Measurements from ENCODE around the gene DUSP23. TPM values are rescaled to one million over a fixed set of nuclear protein-coding genes. Genes with fewer than 3 reads are reported as not detected.

Gene DUSP23
- 10 to 100 TPM; 11.0 to 20.5 (median 12.2) TPM for polyA plus RNA-seq (ENCODE audit: insufficient read depth in 1 of 5, insufficient read length in 5 of 5, low replicate concordance in 1 of 5)
- long read RNA-seq, donor 1, transcript DUSP23-201 (2 exons, 756 nt): minor isoform, 10 of 32 reads
- long read RNA-seq, donor 1, transcript DUSP23-202 (3 exons, 694 nt): major isoform, 12 of 32 reads
- long read RNA-seq, donor 1, partial matches to known transcripts: 9 of 32 reads
- long read RNA-seq, donor 1, other reads (novel, unspliced or antisense): 0 of 32 reads
- long read RNA-seq, donor 2, transcript DUSP23-202 (3 exons, 694 nt): major isoform, 5 of 9 reads
- long read RNA-seq, donor 2, partial matches to known transcripts: 0 of 9 reads
- long read RNA-seq, donor 2, other reads (novel, unspliced or antisense): 0 of 9 reads
- long read RNA-seq, donor 3, transcript DUSP23-202 (3 exons, 694 nt): minor isoform, 7 of 18 reads
- long read RNA-seq, donor 3, transcript DUSP23-201 (2 exons, 756 nt): major isoform, 11 of 18 reads
- long read RNA-seq, donor 3, partial matches to known transcripts: 0 of 18 reads
- long read RNA-seq, donor 3, other reads (novel, unspliced or antisense): 0 of 18 reads
- long read RNA-seq, donor 4, transcript DUSP23-201 (2 exons, 756 nt): major isoform, 6 of 10 reads
- long read RNA-seq, donor 4, partial matches to known transcripts: 0 of 10 reads
- long read RNA-seq, donor 4, other reads (novel, unspliced or antisense): 0 of 10 reads
- long read RNA-seq, donor 5, transcript DUSP23-202 (3 exons, 694 nt): minor isoform, 9 of 24 reads
- long read RNA-seq, donor 5, transcript DUSP23-201 (2 exons, 756 nt): major isoform, 14 of 24 reads
- long read RNA-seq, donor 5, partial matches to known transcripts: 0 of 24 reads
- long read RNA-seq, donor 5, other reads (novel, unspliced or antisense): 0 of 24 reads
- long read RNA-seq, donor 6, transcript DUSP23-201 (2 exons, 756 nt): major isoform, 10 of 20 reads
- long read RNA-seq, donor 6, transcript DUSP23-202 (3 exons, 694 nt): major isoform, 10 of 20 reads
- long read RNA-seq, donor 6, partial matches to known transcripts: 0 of 20 reads
- long read RNA-seq, donor 6, other reads (novel, unspliced or antisense): 0 of 20 reads
- long read RNA-seq, donor 7, transcript DUSP23-202 (3 exons, 694 nt): major isoform, 8 of 15 reads
- long read RNA-seq, donor 7, transcript DUSP23-201 (2 exons, 756 nt): minor isoform, 5 of 15 reads
- long read RNA-seq, donor 7, partial matches to known transcripts: 0 of 15 reads
- long read RNA-seq, donor 7, other reads (novel, unspliced or antisense): 0 of 15 reads
- long read RNA-seq, donor 8, transcript DUSP23-202 (3 exons, 694 nt): major isoform, 9 of 16 reads
- long read RNA-seq, donor 8, transcript DUSP23-201 (2 exons, 756 nt): minor isoform, 7 of 16 reads
- long read RNA-seq, donor 8, partial matches to known transcripts: 0 of 16 reads
- long read RNA-seq, donor 8, other reads (novel, unspliced or antisense): 0 of 16 reads

- peak; percentile 96 to 98 for DNase-seq
Observed at GRCh38 chr1:159780583-159781582, at the start of gene DUSP23. DUSP23 (plus strand) TSS chr1:159780962; CDS start chr1:159781101, 139 bp downstream.

GRCh38 chr1:159737238-159737916 is 43.4 kb upstream of the DUSP23 start:
- no peak for DNase-seq

- no peak for DNase-seq
Observed at GRCh38 chr1:159743651-159744410, 36.9 kb upstream of the DUSP23 start.

- DNase-seq: no peak
Observed at GRCh38 chr1:159746666-159747065, 34.1 kb upstream of the DUSP23 start.

- DNase-seq: no peak
Observed at GRCh38 chr1:159748370-159748769, 32.4 kb upstream of the DUSP23 start.

- no peak for DNase-seq
Observed at GRCh38 chr1:159749630-159750029, 31.1 kb upstream of the DUSP23 start.

- no peak for DNase-seq
Observed at GRCh38 chr1:159750621-159751020, 30.1 kb upstream of the DUSP23 start.

GRCh38 chr1:159751031-159751430 is 29.7 kb upstream of the DUSP23 start:
- DNase-seq: no peak

GRCh38 chr1:159752135-159752580 is 28.6 kb upstream of the DUSP23 start:
- DNase-seq: peak; percentile 2 to 6

- DNase-seq: no peak
Observed at GRCh38 chr1:159753386-159753785, 27.4 kb upstream of the DUSP23 start.

- DNase-seq: no peak
Observed at GRCh38 chr1:159755451-159756007, 25.2 kb upstream of the DUSP23 start.

- DNase-seq: no peak
Observed at GRCh38 chr1:159756397-159756796, 24.4 kb upstream of the DUSP23 start.

- no peak for DNase-seq
Observed at GRCh38 chr1:159763686-159764085, 17.1 kb upstream of the DUSP23 start.

GRCh38 chr1:159765806-159766205 is 15.0 kb upstream of the DUSP23 start:
- DNase-seq: no peak

GRCh38 chr1:159771127-159771895 is 9.5 kb upstream of the DUSP23 start:
- no peak for DNase-seq

- DNase-seq: no peak
Observed at GRCh38 chr1:159774465-159774864, 6.3 kb upstream of the DUSP23 start.

GRCh38 chr1:159775716-159776115 is 5.0 kb upstream of the DUSP23 start:
- no peak for DNase-seq

Measured in right lung (tissue), 10 donors.